ENCODE measurements around the gene CYB5A.

CYB5A gene

GRCh38 chr18:74244554-74244953 is 47.2 kb downstream of the CYB5A start:
- no peak for DNase-seq (ENCODE audit: low read depth)

- no peak for DNase-seq (ENCODE audit: low read depth)
Observed at GRCh38 chr18:74243127-74243526, 48.6 kb downstream of the CYB5A start.

GRCh38 chr18:74242438-74243096 is 49.2 kb downstream of the CYB5A start:
- DNase-seq (ENCODE audit: low read depth): no peak

GRCh38 chr18:74241970-74242369 is 49.8 kb downstream of the CYB5A start:
- no peak for DNase-seq (ENCODE audit: low read depth)

GRCh38 chr18:74241426-74241825 is 50.3 kb downstream of the CYB5A start:
- DNase-seq (ENCODE audit: low read depth): no peak

- no peak for DNase-seq (ENCODE audit: low read depth)
Observed at GRCh38 chr18:74239567-74239966, 52.2 kb downstream of the CYB5A start.

GRCh38 chr18:74234326-74235171 is 57.2 kb downstream of the CYB5A start:
- DNase-seq (ENCODE audit: low read depth): no peak

GRCh38 chr18:74233933-74234325 is 57.8 kb downstream of the CYB5A start:
- no peak for DNase-seq (ENCODE audit: low read depth)

GRCh38 chr18:74230922-74231714 is 60.6 kb downstream of the CYB5A start:
- DNase-seq (ENCODE audit: low read depth): no peak

- no peak for DNase-seq (ENCODE audit: low read depth)
Observed at GRCh38 chr18:74229891-74230290, 61.9 kb downstream of the CYB5A start.

- DNase-seq (ENCODE audit: low read depth): no peak
Observed at GRCh38 chr18:74229005-74229404, 62.8 kb downstream of the CYB5A start.

GRCh38 chr18:74228312-74228711 is 63.5 kb downstream of the CYB5A start:
- DNase-seq (ENCODE audit: low read depth): no peak

- DNase-seq (ENCODE audit: low read depth): no peak
Observed at GRCh38 chr18:74226666-74227065, 65.1 kb downstream of the CYB5A start.

- no peak for DNase-seq (ENCODE audit: low read depth)
Observed at GRCh38 chr18:74226156-74226555, 65.6 kb downstream of the CYB5A start.

GRCh38 chr18:74225193-74225840 is 66.4 kb downstream of the CYB5A start:
- DNase-seq (ENCODE audit: low read depth): no peak

GRCh38 chr18:74222710-74223494 is 68.9 kb downstream of the CYB5A start:
- no peak for DNase-seq (ENCODE audit: low read depth)

GRCh38 chr18:74221081-74221480 is 70.7 kb downstream of the CYB5A start:
- DNase-seq (ENCODE audit: low read depth): no peak

- no peak for DNase-seq (ENCODE audit: low read depth)
Observed at GRCh38 chr18:74219056-74219455, 72.7 kb downstream of the CYB5A start.

- no peak for DNase-seq (ENCODE audit: low read depth)
Observed at GRCh38 chr18:74217476-74218143, 74.2 kb downstream of the CYB5A start.

GRCh38 chr18:74216661-74217110 is 75.1 kb downstream of the CYB5A start:
- DNase-seq (ENCODE audit: low read depth): no peak

- DNase-seq (ENCODE audit: low read depth): no peak
Observed at GRCh38 chr18:74215863-74216262, 75.9 kb downstream of the CYB5A start.
